GM15510 (cell line): ENCODE results near the gene NFE2L1.

ENCODE experiments used
- POLR2A ChIP-seq: IDR thresholded peaks from 3 replicates; pipeline ENCODE4 v1.6.1; 2011; ENCODE audit warnings: borderline replicate concordance; ENCODE audit not compliant: insufficient read length; ENCODE audit errors: extremely low read depth

Gene NFE2L1

GRCh38 chr17:48053758-48054237 lies 5.6 kb downstream of the NFE2L1 start:
- no peak for TF ChIP-seq POLR2A

- TF ChIP-seq POLR2A, result no peak
Observed at GRCh38 chr17:48054238-48055185, 6.4 kb downstream of the NFE2L1 start.

- TF ChIP-seq POLR2A, result peak; percentile 50
Observed at GRCh38 chr17:48055531-48056245, 7.5 kb downstream of the NFE2L1 start.

GRCh38 chr17:48056246-48056745 lies 8.1 kb downstream of the NFE2L1 start:
- no peak for TF ChIP-seq POLR2A

GRCh38 chr17:48056879-48057278 lies 8.7 kb downstream of the NFE2L1 start:
- no peak for TF ChIP-seq POLR2A

- no peak for TF ChIP-seq POLR2A
Observed at GRCh38 chr17:48057626-48058025, 9.5 kb downstream of the NFE2L1 start.

- no peak for TF ChIP-seq POLR2A
Observed at GRCh38 chr17:48058393-48059124, 10.4 kb downstream of the NFE2L1 start.

GRCh38 chr17:48059125-48059668 lies 11.0 kb downstream of the NFE2L1 start:
- TF ChIP-seq POLR2A, result peak; percentile 19

- TF ChIP-seq POLR2A, result peak; percentile 19
Observed at GRCh38 chr17:48060249-48060648, 12.1 kb downstream of the NFE2L1 start.

- no peak for TF ChIP-seq POLR2A
Observed at GRCh38 chr17:48062273-48062672, 14.1 kb downstream of the NFE2L1 start.

- no peak for TF ChIP-seq POLR2A
Observed at GRCh38 chr17:48064638-48065037, 16.5 kb downstream of the NFE2L1 start.

GRCh38 chr17:48066192-48066591 lies 18.0 kb downstream of the NFE2L1 start:
- TF ChIP-seq POLR2A, result no peak

- TF ChIP-seq POLR2A, result no peak
Observed at GRCh38 chr17:48066656-48067055, 18.5 kb downstream of the NFE2L1 start.

GRCh38 chr17:48067245-48067644 lies 19.1 kb downstream of the NFE2L1 start:
- TF ChIP-seq POLR2A, result no peak
